Inflammatory macrophage treated with lipopolysaccharide for 4 hours (primary cell): ENCODE results near the gene RHOBTB3.

ENCODE experiments used
- DNase-seq: peaks from one replicate; pipeline ENCODE4 v3.0.0-alpha.2; 2020

Gene RHOBTB3

DNA sequence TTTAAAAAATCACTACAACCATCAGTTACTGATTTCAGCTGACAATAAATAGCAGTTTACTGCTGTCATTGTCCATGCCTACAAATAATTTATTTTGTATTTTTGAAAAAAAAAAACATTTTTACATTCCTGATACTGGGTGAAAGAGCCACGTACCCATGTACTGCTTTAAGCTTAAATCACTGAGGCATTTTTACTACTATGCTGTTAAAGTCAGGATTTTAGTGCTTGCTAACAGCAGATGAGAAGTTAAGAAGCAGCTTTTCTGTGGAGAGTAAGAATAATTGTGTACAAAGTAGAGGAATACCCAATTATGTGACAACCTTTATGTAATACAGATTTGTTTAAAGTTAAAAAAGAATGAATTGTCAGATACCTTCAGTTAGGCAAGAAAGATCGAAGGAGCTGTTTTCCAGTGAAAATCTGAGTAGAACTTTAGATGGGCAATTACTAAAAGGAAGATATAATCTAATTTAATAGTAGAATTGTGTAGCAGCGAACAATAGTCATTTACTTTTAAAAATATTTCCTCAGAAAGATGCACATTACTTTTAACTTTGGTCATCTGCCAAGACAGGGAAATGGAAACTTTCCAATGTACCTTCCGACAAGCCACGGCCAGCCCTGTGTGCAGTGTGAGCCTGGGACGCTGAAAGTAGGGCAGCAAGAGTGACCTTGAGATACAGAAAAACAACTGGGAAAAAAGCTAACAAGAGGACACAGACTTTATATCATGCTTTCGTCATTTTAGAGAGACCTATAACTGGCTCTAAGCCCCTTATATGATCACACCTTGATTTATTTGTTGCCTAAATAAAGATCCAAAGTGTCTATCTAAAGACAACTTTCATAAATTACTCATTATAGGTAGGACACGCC lies 39.9 kb downstream of the RHOBTB3 start:
- no peak for DNase-seq

DNA sequence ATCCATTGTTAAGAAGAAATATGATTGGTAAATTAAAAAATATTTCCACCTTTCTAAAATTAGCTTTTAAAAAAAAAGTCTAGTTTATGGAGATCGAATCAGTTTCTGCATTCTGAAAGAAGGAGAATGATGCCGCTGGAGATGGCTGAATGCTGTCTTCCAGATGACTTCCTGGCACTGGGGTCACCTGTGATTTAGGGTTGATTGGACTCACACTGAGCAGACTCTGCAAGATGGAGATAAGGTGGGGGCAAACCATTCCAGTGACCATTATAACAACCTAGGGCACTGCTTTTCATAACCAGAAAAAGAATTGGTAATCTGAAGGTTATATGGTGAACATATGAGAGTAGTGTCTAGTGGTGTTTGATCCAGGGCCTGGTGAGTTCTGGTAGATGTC lies 40.8 kb downstream of the RHOBTB3 start:
- DNase-seq = no peak

DNA sequence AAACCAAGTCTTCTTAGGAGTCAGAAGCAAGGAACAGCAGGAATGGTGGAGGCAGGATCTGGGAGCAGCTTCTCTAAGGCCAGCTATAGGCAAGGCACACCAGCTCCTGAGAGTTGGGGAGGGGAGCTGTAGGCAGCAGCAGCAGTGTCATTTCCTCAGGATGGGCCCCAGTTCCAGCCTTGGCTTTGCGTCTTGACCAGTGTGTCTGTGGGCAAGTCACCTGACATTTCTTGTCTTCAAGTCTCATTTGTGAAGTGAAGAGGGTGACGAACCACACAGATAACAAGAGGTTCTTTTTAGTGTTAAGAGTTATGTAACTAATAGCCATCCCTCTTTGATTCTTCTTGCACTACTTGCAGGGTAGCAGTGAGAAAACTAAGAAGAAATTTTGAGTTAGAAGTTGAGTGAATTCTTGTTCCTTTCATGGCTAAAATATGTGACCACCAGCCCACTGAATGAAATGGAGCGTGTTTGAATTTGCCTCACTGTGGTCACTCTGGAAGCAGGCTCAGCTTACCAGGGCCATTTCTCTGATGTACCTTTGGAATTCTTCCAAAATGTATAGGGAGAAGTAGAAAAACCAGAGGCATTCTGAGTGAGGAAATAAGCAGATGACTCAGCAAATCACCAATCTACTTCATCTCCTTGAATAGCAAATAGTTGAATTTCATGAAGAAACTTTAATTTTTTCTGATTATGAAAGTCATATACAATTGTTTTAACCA lies 42.4 kb downstream of the RHOBTB3 start:
- DNase-seq = peak; percentile 36

DNA sequence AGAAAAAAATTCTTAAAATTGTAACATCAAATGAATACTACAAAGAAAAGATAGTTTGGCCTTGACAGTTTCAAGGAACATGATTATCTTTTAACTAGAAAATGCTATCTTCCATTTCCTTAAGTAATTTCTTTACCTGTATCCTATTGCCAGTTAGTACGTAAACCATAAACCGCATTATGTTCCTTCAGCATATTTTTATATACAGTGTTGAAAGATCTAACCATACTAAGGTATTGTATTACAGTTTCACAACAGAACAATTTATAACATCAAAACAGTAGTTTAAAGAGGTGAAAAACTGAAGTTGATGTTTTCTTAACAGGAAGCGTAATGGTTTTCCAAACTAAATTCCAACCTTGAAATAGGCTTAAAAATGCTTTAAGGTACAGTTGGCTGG lies 46.3 kb downstream of the RHOBTB3 start:
- DNase-seq = no peak

DNA sequence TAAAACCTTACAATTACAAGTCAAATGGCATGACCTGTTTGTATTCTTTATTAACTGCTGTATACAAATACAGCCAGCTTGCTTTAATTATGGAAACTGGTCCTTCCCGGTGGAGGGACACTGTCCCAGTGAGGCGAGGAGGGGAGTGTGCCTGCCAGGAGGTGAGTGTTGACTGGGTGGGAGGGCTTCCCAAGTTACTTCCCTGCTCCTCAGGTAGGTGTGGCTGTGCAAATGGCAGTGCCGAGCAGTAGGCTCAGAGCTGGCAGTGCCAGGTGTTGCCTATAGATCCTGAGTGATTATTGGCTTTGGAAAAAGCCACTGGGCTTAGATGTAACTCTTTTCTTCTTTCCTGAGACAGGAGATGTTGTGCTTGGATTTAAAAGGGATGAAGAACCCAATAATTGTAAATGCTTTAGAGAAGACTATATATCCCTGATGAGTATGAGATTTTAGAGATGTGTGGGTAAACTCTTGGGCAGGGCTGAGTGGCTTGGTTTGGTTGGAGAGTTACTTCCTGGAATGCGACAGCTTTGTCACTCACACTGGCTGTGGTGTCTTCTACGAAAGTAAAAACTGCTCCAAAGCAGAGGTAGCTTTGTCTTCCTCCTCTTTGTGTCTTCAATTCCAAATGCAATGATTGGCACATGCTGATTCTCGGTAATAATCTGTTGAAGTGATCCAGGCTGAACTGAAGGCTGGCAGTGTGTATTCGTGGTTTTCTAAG lies 47.7 kb downstream of the RHOBTB3 start:
- DNase-seq = peak; percentile 31

DNA sequence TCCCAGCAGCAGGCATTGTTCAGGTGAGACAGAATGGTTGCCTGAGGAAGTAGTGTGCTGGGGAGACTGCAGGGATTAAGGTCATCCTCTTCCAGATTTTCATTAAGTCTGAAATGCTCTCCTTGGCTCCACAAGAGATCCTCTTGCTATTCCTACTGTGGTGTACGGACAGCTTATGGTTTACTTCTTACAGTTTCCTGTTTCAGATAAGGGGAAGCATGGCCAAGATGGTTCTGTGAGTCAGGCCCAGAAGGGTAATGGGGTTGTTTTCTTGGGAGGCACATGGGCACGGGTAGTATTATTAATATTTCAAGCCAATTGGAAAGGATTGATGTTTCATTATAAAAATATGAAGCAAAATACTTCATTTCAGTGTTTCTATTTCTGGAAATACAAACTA lies 48.5 kb downstream of the RHOBTB3 start:
- peak; percentile 72 for DNase-seq

DNA sequence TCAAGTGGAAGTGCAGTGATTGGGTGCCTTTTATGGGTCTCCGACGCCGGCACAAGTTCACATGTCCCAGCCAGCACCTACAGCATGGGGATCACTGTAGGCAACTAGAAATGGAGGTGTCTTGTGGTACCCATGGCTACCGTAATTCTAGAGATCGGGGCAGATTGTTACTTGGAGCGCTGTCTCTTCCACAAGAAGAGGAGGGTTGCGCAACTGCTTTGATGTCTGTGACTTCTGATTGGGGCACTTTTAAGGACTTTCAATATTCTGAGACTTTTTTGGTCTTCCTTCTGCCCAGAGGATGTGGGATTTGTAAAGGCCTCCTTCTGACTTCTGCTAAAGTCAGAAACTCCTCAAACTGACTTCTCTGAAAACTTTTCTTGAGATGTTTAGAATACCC lies 49.5 kb downstream of the RHOBTB3 start:
- DNase-seq = peak; percentile 36

DNA sequence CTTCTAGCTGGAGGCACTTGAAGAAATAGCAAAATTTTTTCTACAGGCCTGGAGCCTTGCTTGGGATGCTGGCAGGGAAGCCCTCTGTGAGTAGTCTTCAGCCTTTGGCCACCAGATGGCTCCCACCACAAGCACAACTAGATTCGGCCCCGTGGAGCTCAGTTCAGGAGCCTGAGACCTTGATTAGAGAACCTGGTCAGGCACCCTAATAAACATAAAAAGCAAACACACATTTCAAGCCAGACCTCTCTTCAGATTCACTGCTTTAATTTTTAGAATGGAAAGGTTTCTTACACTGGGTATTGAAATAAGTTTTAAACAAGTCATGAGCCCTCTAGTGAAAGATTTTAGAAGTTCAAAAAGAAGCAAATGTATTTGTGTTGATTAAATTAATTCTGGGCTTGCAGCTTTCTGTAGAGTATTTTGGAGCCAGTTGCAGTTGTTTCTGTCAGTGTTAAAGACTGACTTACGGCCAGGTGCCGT lies 50.0 kb downstream of the RHOBTB3 start:
- DNase-seq = peak; percentile 79

DNA sequence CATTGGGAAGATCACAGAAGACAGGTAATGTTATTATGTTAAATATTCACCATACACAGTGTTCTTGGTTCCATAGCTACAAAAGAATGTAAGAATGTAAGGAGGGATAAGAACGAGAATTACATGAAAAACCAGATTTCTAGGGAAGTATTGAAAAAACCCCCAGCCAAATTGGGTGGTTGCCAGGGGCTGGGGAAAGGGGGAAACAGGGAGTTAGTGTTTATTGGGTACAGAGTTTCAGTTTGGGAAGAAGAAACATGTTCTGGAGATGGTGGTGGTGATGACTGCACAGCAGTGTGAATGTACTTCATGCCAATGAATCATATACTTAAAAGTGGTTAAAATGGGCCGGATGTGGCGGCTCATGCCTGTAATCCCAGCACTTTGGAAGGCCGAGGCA lies 51.0 kb downstream of the RHOBTB3 start:
- no peak for DNase-seq

DNA sequence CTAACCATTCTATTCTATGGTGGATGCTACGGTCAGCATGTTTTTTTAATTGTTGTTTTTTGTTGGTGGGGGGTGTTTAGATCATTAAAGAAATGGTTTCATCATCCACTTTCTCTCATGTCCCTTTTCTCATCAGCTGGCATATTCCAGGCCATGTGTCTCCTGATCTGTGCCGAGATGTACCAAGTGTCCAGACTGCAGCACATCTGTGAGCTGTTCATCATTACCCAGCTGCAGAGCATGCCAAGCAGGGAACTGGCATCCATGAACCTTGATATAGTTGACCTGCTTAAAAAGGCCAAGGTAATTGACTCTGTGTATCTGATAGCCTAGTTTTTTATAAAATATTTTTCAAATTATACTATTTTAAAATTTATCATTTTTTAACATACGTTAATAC lies 52.5 kb downstream of the RHOBTB3 start:
- no peak for DNase-seq

DNA sequence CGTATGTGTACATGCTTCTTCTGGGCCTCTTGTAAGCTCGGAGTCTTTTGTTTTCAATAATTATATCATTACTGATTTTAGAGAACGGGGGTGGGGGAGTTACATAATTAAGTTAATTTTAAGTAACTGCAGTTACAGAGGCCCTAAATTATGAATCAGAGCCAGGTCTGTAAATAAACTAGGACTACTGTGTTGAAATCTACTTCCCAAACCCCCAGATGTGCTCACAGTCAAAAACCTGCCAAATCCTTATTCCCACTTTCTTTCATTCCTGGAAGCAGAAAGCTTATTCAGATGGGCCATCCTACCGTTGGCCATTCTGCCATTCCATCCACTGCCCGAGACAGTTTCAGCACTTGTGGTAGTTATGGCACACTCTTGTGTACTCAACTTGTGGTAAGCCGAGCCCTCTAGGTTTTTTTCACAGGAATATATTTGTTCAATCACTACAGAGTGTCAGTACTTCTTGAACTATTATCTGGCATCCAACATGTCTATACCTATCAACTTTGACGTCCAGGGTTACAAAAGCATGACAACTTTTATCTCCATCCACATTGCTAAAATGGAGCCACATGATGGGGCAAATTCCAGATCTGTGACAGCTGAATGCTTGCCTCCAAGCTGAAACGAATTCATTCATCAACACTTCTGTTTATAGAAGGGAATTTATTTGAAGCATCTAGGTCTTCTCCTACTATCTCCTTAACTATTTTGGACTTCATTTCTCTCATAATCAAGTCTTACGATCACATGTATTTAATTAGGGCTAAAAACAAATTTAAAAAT lies 53.6 kb downstream of the RHOBTB3 start:
- DNase-seq = no peak

DNA sequence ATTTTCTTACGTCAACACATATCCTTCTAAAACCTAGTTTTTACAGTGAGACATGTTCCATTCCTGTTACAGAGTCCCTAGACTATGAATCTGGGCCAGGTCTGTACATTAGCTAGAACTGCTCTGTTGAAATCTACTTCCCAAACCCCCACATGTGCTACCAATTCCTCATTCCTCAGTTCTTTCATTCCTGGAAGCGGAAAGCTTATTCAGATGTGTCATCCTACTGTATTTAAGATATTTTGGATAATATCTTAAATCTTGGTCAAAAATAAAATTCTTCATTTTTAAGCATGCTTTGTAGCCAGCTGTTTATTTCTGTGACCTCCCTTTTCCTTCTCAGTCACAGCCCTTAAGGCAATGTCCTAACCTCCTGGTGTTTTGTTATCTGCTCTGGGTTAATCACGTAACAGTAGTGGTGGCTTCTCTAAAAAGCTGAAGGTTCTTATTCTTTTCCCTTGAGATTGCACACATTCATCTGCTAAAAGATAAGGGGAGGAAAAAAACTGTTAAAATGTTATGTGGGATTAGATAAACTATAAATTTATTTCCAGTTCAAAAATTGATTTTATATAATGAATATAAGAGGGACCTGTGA lies 55.8 kb downstream of the RHOBTB3 start:
- no peak for DNase-seq

DNA sequence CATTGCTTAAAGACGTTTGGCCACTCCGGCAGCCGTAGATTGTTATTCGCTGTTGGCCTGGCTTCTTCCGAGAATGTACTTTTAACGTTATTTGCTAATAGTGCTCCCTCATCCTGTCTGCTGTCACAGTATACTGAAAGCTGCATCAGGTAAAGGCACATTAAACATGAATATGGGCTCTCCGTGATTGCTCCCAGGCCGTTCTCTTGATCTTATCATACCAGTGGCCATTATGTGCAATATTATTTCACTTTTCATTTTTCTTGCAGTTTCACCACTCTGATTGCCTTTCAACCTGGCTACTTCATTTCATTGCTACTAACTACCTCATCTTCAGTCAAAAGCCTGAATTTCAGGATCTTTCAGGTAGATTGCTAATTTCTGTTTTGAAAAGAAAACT lies 57.4 kb downstream of the RHOBTB3 start:
- DNase-seq = no peak

DNA sequence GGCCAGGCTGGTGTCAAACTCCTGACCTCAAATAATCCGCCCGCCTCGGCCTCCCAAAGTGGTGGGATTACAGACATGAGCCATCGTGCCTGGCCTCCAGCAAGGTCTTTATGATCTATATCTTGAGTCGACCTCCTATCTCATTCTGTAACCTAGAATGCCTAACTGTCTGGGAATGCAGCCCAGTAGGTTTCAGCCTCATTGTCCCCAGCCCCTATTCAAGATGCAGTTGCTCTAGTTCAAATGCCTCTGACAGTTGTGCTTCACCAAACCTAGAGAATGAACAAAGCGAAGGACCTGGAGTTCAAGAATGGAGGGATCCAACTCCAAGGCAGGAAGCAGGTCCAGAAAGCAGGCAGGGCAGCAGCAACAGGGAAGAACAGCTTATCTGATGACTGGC lies 60.6 kb downstream of the RHOBTB3 start:
- DNase-seq = no peak

DNA sequence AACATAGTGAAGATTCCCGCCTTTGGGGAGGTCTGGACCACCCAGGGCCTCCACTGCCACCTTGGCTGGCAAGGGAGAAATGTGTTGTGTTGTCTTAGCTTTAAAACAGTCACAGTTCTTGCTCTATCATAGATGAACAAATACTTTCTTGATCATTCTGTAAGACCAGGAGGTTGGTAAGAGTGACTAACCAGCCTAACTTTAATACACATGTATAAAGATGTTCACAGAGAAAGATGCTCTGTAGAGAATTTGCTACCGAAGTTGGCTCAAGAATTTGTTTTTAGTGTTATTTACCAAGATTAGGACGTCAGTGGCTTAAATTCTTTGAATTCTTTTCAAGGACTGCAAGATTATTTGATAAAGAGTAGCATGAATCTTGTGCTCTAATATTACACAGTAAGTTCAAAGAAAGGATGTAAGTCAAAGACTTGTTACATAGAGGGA lies 63.0 kb downstream of the RHOBTB3 start:
- no peak for DNase-seq

DNA sequence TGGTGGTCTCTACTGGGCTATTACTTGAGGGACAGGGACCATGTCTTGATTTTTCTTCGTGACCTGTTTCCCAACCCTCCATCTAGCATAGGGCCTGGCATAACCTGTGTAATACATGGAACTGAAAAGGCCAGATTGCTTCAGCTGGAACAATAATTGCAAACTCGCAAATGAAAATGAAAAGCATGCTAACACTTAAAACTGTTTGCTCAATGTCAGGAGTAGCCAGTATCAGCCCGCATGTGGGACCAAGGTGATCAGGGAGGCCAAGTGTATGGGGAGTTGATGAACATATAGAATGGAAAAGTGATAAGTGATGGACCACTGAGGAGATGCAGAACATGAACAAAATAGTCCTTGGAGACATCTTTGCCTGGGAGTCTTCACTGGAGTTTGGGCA lies 66.2 kb downstream of the RHOBTB3 start:
- DNase-seq = no peak

DNA sequence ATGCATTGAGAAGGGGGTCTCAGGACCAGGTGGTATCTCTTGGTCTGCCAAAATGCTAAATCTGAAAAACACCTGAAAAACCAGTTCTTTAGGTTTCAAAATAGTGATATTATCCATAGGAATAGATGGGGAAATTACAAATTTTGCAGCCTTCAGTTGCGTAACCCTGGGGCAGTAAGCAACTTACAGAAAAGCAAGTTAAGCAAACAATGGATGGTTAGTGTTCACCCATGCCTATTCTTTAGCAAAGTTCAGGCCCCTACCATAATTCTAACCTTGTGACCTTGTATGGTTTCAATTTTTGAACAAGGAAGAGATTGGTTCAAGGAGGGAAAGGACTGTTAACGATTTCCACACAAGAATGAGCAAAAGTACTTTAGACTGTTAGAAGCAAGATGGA lies 66.9 kb downstream of the RHOBTB3 start:
- peak; percentile 29 for DNase-seq

DNA sequence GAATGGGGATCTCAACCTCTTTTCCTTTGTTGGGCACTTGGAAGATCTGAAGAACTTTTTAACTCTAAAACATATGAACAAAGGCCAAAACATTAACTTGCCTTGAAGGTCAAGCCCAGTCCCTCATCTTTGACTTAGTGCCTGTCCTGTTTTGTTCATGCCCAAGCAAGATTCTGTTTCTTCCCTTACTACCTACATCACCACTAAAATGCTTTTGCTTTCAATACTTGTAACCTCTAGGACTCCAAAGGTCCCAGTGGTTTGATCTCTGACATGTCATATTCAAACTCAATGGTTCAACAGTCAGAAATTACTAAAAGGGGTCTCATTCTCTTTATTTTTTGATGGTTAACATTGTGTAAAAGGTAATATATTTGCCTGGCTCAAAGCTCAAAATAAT lies 67.4 kb downstream of the RHOBTB3 start:
- no peak for DNase-seq

DNA sequence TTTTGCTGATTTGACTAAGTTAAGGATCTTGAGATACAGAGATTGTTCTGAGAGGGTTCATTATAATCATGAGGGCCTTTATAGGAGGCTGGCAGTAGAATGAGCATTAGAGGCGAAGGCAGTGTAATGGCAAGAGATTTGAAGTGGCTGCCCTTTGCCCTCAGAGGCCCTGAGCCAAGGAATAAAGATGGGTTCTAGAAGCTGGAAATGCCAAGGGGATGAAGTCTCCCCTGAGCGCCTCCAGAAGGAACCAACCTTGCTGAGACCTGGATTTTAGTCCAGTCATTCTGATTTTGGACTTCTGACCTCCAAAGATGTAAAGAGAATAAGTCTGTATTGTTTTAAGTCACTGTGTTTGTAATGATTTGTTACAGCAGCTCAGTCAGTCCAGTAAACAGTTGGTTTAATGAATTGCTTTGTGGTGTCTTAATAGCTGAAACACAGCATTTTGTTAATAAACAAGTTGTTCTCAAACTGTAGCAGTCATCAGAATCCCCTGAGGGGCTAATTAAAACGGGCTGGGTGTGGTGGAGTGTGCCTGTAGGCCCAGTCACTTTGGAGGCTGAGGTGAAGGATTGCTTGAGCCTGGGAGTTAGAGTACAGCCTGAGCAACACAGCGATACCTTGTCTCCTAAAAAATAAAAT lies 68.2 kb downstream of the RHOBTB3 start:
- DNase-seq = no peak

DNA sequence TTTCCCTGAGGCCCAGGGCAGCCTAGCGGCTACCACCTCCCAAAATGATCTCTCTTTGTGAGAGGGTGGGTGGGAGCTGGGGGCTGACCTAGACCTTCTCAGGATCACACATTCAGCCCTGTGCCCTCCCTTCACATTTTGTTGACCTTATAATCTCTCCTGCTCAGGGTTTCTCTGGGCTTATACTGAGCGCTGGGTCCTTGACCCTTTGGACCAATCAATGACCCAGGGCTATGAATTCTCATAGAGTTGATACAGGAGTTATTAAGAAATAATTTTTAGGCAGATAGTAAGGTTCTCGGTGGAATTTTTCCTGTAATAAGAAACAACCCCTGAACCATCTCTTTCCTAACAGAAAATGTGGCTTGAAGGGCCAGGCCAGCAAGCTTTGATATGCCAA lies 69.4 kb downstream of the RHOBTB3 start:
- no peak for DNase-seq

DNA sequence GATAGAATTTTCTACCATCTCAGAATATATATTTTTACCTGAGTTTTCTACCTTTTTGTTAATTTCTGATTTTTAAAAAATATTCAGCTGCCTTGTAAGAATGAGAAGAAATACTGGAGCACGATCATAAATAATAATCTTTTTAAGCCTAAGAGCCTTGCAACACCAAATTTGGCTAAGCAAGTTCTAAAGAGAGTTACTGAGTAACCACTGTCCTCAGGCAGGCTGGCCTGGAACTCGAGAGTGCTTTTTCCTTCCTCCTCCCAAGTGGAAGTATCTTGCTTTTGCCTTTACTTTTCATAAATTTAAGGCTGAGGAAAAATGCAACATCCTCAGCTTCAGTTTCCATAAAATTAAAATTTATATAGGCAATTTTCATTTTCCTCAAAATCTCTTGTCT lies 70.4 kb downstream of the RHOBTB3 start:
- no peak for DNase-seq

DNA sequence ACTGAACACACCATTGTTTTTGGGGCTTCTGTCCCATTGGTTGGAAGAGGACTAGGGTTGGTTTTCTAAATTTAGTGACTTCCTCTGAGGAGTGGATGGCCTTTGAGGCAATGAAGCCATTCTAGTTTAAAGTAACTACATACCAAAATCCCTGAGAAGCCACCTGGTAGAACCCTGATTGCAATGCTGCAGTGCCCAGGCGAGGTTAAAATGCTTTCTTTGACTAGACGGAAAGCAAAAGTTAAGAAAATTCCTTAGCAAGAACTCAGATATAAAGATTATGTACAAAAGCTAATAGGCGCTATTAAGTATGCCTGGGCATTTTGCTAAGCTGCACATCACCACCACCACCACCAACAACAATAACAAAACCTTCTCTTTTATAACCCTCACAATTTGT lies 70.8 kb downstream of the RHOBTB3 start:
- DNase-seq = no peak
